GM12891 (cell line): Measurements from ENCODE around the gene ADIG.

ENCODE experiments used
- PAX5 ChIP-seq: IDR thresholded peaks from 2 replicates; pipeline ENCODE4 v1.6.1; 2011; ENCODE audit warnings: low read length, moderate library complexity, mild to moderate bottlenecking; ENCODE audit not compliant: insufficient read depth, severe bottlenecking
- POLR2A ChIP-seq: IDR thresholded peaks from 2 replicates; pipeline ENCODE4 v1.6.1; 2011; ENCODE audit warnings: low read depth, low read length, control low read depth
- POLR2AphosphoS5 ChIP-seq: IDR thresholded peaks from 2 replicates; pipeline ENCODE4 v1.6.1; 2011; ENCODE audit warnings: low read depth, low read length, control low read depth
- POU2F2 ChIP-seq: IDR thresholded peaks from 2 replicates; pipeline ENCODE4 v1.6.1; 2011; ENCODE audit warnings: low read depth, mild to moderate bottlenecking, control low read depth, low read length, moderate library complexity
- SPI1 ChIP-seq: IDR thresholded peaks from 2 replicates; pipeline ENCODE4 v1.6.1; 2011; ENCODE audit warnings: low read depth, low read length, control low read depth
- TAF1 ChIP-seq: IDR thresholded peaks from 2 replicates; pipeline ENCODE4 v1.6.1; 2011; ENCODE audit warnings: low read depth, low read length, control low read depth

DNA sequence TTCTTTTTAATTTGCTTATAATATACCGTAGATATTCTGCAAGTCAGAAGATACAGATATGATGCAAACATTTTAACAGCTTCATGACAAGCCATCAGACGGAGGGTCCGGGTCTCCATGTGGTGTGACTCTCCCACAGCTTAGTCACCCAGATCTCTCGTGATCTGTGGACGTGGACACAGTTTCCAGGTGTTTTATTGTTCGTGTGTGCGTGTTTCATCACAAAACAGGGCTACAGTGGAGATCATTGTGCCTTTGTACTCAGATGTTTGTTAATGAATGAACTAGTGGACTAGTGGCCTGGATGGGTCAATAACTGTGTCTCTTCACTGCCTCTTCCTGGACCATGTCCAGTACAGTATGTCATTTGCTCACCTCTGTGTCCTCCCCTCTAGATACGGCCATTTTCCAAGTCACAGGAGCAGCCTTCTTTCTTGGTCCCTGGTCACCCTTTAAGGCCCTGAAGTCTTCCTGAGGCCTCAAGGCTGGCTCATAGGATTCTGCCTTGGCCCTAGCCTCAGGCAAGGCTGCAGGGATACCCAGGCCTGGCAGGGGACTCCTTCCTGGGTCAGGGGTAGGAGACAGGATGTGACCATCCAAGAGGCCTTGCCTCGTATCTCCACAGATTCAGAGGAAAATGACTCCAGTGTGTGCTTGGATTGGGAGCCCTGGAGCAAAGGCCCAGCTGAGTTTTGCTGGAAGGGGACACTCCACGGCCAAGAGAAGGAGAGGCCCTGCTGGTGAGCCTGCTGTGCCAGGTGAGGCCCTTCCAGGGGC, 4.6 kb downstream of the ADIG start:
- TF ChIP-seq TAF1 (no peak), POLR2AphosphoS5 (no peak), POLR2A (no peak), PAX5 (no peak), SPI1 (no peak), POU2F2 (no peak)
